HG03280 (cell line): ENCODE data around the gene C11orf68.

Experiments
- ATAC-seq: cut with Tn5 transposase; IDR thresholded peaks from one replicate; pipeline ENCODE4 v1.9.1; 2021; ENCODE audit warnings: mild to moderate bottlenecking, moderate library complexity; ENCODE audit not compliant: unreplicated experiment

Gene C11orf68

GRCh38 chr11:65891219-65892136 lies 27.4 kb downstream of the C11orf68 start:
- no peak for ATAC-seq

- ATAC-seq: peak; percentile 62
Observed at GRCh38 chr11:65890324-65891218, 28.3 kb downstream of the C11orf68 start, which contains the start of gene CCDC85B. Gene CCDC85B (plus strand): TSS chr11:65890673. CDS start chr11:65890784, 111 bp downstream.

GRCh38 chr11:65888163-65888814 lies 30.6 kb downstream of the C11orf68 start, which contains the start of gene FIBP:
Gene FIBP (minus strand): TSS chr11:65888471. CDS start chr11:65888418, 53 bp downstream.
- peak; percentile 49 for ATAC-seq

GRCh38 chr11:65887723-65888162 lies 31.1 kb downstream of the C11orf68 start:
- ATAC-seq: no peak

- no peak for ATAC-seq
Observed at GRCh38 chr11:65886826-65887722, 31.8 kb downstream of the C11orf68 start.

GRCh38 chr11:65885808-65886536 lies 32.9 kb downstream of the C11orf68 start:
- no peak for ATAC-seq

- ATAC-seq: no peak
Observed at GRCh38 chr11:65885231-65885630, 33.6 kb downstream of the C11orf68 start.

- no peak for ATAC-seq
Observed at GRCh38 chr11:65884716-65885092, 34.2 kb downstream of the C11orf68 start.

- ATAC-seq: no peak
Observed at GRCh38 chr11:65883786-65884715, 34.8 kb downstream of the C11orf68 start.

GRCh38 chr11:65883058-65883761 lies 35.7 kb downstream of the C11orf68 start:
- ATAC-seq: no peak

GRCh38 chr11:65882120-65883057 lies 36.5 kb downstream of the C11orf68 start:
- no peak for ATAC-seq

GRCh38 chr11:65880844-65881421 lies 37.9 kb downstream of the C11orf68 start:
- ATAC-seq: no peak

- no peak for ATAC-seq
Observed at GRCh38 chr11:65880027-65880426, 38.8 kb downstream of the C11orf68 start.

- ATAC-seq: no peak
Observed at GRCh38 chr11:65879617-65880016, 39.2 kb downstream of the C11orf68 start, which contains the start of gene CTSW. Gene CTSW (plus strand): TSS chr11:65879837. CDS start chr11:65879855, 18 bp downstream.

- ATAC-seq: peak; percentile 83
Observed at GRCh38 chr11:65873318-65874156, 45.3 kb downstream of the C11orf68 start.
